ENCODE measurements around the gene ATP9B.

The ATP9B gene

DNA sequence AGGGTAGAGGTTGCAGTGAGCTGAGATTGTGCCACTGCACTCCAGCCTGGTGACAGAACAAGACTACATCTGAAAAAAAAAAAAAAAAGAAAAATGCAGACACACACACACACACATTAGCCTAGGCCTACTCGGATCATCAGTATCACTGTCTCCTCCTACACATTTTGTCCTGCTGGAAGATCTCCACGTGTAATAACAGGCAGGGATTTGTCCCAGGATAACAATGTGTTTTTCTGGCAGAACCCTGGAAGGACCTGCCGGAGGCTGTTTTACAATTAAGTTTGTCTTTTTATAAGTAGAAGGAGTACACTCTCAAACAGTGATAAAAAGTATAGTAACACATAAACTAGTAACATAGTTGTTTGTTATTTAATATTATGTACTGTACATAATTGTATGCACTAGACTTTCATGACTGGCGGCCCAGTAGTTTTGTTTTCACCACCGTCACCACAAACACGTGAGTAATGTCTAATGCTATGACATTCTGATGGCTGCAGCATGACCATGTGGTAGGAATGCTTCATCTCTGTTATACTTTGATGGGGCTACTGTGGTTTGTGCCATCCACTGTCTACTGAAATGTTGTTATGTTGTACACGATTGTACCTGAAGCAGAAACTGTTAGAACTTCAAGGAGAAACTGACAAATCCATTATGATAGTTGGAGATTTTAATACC is 130.6 kb downstream of the ATP9B start:
- DNase-seq = peak in 1 of 5 experiments; percentile 27

GRCh38 chr18:79200546-79201268 is 131.5 kb downstream of the ATP9B start:
- DNase-seq = peak in 3 of 5 experiments; percentile 18 to 63 (median 35)

DNA sequence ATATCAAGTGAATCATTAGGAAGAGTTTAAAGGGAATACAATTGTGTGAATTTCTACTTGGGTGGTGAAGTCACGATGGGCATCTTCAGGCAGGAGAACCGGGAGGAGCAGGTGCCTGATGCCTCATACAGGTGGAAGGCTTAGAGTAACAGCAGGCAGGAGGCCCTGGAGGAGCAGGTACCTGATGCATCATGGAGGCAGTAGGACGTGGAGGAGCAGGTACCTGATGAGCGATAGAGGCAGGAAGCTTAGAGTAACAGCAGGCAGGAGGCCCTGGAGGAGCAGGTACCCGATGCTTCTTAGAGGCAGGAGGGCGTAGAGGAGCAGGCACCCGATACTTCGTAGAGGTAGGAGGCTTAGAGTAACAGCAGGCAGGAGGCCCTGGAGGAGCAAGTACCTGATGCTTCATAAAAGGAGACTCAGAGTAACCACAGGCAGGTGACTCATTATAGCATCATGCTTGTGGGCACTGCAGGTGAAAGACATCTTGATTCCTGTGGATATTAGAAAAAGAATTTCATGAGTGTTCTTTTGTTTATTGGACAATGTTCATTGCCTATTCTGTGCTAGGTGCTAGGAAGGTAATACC is 133.9 kb downstream of the ATP9B start:
- DNase-seq = peak in 2 of 5 experiments; percentile 6 to 12

- DNase-seq = no peak
Observed at GRCh38 chr18:79204889-79205807, 136.0 kb downstream of the ATP9B start.

DNA sequence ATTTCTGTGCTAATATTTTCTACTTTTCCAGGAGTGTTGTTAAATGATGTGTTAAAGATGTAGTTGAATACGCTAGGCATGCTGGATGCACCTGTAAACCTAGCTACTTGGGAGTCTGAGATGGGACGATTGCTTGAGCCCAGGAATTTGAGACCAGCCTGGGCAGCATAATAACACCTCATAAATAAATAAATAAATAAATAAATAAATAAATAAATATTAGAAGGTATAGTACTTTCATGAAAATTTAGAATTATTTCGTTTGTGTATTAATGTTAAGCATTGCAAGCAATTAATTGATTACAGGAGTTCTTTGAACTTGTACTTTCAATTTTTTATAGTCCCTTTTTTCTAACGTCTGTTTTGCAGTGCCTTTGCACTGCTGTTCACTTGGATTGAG is 137.2 kb downstream of the ATP9B start:
- no peak for DNase-seq

- DNase-seq = no peak
Observed at GRCh38 chr18:79208906-79209305, 139.7 kb downstream of the ATP9B start.

DNA sequence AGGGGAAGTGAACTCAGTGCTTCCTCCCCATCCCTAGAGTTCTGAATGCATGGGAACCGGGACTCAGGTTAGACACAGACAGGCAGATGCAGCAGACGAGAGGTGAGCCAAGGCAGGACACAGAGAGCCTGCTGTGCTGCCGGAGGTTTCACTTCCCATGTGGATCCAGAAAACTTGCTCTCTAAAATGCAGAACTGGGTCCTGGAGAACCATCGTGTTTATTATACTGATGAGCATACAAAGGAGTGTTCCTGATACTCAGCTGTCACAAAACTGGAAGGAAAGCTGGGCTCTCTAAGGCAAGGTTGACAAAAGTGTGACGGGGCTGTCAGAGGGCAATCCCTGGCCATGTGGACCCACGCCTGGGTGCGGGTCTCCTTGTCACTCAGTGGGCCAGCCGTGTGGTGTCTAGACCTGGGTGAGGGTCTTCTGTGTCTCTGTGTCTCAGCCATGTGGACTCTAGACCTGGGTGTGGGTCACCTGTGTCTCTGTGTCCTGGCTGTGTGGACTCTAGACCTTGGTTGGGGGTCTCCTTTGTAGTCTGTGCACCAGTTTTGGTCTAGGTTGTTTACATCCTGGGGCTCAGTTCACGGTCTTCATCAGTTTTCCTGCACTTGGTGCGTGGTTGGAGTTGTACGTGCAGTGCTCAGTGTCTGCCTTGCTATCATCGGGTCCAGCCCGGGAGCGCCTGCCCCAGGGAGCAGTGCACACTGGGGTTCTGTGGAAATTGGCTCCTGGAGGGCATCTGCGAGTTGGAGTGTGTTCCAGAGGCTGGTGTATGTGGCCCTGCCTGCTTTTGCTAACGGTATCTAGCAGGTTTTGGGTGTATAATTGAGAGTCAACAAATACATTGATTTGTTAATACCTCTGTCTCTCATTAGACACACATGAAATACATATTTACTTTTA is 141.1 kb downstream of the ATP9B start:
- DNase-seq = no peak

DNA sequence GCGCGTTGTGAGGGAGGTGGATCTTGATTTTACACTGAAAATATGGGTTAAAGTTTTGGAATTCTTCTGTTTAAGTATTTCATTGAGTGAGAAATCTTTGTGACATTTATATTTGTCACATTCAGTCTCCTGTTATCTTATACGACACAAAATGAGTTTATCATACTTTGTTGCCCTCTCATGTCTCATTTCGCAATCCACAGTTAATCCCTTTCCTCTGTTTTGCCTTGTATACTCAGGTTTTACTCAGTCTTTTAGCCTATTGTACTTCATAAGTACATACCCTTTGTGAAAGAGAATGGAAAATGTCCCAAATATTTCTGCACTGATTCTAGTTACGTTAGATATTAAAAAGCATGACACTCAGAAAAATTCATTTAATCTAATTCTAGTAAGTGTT is 142.7 kb downstream of the ATP9B start:
- no peak for DNase-seq

DNA sequence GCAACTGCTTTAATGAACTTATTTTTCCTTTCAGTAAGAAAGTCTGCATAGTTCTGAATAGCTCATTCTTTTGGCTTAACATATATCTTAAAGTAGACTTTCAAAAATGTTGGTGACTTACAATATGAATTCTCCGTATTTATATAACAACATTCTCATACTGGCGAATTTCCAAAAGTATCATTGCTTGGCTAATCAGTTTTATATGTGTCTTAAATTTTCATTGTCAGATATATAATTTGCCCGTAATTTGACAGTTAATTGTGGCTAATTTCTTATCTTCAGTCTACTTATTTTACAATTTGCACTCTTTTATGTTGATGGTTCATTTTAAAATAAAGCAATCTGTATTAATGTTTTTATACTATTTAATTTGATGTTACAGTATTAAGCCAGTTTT is 144.9 kb downstream of the ATP9B start:
- no peak for DNase-seq

DNA sequence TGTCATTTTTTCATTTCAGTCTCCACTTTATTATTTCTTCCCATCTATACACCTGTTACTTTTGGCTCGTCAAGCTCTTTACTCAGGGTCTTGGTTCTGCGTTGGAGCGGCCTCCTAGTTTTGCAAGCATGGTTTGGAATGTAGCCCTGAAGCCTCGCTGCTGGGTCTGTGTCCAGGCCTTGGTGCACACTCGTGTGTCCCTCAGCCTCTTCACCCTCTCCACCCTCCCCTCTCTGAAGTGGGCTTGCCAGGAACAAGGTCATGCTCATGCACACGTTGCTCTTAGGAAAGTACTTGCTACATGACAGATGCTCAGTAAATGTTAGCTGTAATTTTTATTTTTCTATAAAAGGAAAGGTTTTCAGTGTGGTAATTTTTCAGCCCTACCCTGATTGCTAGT is 147.0 kb downstream of the ATP9B start:
- no peak for DNase-seq

GRCh38 chr18:79217979-79218604 is 148.9 kb downstream of the ATP9B start:
- DNase-seq = no peak

DNA sequence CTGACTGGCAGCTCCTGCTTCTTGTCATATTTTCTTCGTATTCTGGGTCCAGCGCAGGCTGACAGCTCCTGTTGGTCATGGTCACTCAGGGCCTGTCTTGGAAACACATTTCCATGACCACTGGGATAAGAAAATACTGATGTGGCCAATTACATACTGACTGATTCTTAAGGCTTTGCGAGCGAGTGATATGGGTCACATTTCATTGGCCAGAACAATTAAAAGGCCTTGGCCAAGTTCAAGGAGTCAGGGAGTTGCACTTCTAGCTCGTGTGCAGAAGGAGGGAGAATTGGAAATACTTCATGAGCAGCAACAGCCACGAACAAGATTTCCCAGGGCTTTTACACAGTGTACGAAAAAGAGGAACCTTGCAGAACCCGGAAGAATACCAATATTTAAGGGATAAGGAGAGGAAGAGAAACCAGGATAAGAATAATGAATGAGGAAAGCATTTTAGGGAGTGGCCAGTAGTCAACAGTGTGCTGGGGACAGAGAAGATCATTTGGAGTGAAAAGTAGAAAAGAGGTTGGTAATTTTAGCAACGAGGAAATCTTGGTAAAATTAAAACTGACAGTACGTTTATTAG is 149.5 kb downstream of the ATP9B start:
- no peak for DNase-seq

DNA sequence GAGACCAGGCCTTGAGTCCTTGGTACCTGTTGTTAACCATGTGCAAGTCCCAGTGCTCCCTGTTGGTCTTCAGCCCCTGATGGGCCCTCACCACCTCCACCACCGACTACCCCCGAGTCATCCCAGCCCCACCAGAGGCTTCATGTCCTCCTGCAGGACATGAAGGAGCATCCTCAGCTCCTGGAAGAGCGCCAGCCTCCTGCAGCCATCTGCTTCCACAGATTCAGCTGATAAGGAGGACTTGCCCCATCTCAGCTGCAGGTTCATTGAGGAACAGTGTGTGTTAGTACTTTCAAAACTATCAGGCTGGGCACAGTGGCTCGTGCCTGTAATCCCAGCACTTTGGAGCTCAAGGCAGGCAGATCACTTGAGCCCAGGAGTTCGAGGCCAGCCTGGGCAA is 151.9 kb downstream of the ATP9B start:
- DNase-seq = no peak

- no peak for DNase-seq
Observed at GRCh38 chr18:79222790-79223189, 153.6 kb downstream of the ATP9B start.

- DNase-seq = no peak
Observed at GRCh38 chr18:79223431-79223830, 154.2 kb downstream of the ATP9B start.

GRCh38 chr18:79224381-79224780 is 155.2 kb downstream of the ATP9B start:
- DNase-seq = no peak

- DNase-seq = no peak
Observed at GRCh38 chr18:79227621-79228020, 158.4 kb downstream of the ATP9B start.

DNA sequence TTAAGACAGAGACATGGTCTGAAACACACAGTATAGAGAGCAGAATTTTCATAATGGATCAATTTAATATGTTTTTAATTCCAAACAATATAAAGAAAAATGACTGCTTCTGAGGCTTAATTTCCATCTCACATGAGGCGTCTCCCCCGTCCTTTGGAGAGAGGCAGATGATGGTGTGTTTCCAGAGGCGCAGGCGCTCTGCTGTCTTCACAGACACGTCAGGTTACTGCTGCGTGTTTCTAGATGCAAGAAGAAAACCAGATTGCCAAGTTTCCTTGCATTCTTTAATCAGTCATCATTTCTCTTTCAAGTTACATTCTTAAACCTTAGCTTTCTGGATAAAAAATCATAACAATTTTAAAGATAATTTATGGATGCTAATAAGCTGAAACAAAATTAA is 160.2 kb downstream of the ATP9B start:
- no peak for DNase-seq

GRCh38 chr18:79234438-79234837 is 165.2 kb downstream of the ATP9B start:
- no peak for DNase-seq

GRCh38 chr18:79239631-79240030 is 170.4 kb downstream of the ATP9B start:
- no peak for DNase-seq

DNA sequence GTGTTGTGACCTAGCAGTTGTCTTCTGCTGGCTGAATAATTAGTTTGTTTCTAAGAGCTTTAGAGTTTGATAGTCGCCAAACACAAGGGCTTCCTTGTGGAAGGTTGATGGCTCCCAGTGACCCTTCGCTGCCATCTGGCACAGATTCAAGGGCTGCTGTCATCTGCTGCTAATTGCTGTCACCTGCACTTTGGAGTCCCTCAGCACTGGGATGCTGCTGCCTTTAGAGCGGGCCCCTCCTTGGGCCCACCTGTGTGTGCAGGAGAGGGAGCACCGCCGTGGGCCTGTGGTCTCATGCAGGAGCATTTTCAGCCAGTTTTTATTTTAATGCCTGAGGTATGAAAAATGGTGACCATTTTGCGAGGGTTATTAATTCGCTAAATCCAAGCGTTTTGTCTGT is 172.6 kb downstream of the ATP9B start:
- DNase-seq = no peak
